ENCODE data around the gene MCAM.
A peak's percentile ranks its signal among the peaks of the same experiment; 100 is the strongest.

The MCAM gene

DNA sequence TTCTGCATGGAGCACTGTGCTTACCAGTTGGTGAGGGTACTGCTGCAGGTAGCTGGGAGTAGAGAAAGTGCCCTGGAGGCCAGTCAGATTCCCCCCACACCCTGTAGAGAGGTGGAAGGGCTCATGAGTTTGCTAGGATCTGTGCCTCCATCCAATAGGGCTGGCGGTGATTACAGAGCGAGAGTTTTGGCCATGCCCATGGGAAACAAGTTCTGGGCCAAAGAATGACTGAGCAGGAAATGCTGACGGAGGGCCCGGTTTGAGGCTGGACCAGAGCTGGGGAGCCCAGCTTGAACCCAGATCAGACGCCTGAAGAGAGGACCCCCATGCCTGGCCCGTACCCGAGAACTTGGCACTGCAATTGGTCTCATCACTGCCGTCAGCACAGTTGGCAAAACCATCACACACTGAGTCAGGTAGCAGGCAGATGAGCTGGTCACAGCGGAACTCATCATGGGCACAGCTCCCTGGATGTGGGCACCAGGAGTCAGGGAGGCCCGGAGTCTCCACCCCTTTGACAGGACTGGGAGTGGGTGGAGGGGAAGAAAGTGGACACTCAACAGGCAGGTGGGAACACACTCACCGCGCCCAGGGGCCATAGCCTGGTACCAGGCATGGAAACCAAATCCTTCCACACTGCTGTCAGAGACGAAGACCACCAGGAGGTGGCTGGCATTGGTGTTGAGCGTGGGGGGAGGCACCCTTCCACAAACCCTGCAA, 27.5 kb upstream of the MCAM start:
- no peak for DNase-seq

GRCh38 chr11:119343726-119344125, 26.8 kb upstream of the MCAM start:
- DNase-seq, result no peak

DNA sequence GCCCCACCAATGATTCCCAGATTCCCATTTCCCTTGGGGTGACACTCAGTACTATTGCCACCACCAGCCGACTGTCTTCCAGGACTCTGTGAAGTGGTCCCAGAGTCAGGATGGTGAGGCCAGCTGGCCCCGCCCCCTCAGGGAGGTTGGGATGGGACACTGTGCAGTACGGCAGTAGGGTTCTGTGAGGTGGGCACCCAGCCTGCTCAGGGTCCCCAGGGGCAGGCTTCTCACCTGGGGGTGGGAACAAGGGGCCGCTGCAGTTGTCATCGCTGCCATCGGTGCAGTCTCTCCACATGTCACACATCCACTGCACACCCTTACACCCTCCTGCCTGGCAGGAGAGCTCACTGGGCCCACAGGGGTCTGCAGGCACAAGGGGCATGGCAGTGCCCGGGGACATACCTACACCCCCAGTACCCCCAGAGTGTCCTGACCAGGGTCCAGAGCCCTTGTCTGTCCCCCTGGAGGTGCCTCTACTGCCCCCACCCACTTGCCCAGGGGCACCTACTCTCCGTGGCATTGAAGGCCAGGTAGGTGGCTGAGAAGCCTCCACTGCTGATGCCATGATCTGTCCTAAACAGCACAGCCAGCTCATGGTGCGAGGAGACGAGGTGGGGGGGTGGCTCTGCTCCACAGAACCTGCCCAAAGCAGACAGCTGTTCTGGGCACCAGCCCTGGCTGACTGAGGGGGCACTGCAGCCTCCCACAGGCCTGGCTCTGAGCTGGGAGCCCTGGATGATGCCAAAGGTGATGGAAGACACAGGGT, 25.6 kb upstream of the MCAM start:
- no peak for DNase-seq

- DNase-seq, result no peak
Measured at GRCh38 chr11:119342023-119342300, 25.0 kb upstream of the MCAM start.

DNA sequence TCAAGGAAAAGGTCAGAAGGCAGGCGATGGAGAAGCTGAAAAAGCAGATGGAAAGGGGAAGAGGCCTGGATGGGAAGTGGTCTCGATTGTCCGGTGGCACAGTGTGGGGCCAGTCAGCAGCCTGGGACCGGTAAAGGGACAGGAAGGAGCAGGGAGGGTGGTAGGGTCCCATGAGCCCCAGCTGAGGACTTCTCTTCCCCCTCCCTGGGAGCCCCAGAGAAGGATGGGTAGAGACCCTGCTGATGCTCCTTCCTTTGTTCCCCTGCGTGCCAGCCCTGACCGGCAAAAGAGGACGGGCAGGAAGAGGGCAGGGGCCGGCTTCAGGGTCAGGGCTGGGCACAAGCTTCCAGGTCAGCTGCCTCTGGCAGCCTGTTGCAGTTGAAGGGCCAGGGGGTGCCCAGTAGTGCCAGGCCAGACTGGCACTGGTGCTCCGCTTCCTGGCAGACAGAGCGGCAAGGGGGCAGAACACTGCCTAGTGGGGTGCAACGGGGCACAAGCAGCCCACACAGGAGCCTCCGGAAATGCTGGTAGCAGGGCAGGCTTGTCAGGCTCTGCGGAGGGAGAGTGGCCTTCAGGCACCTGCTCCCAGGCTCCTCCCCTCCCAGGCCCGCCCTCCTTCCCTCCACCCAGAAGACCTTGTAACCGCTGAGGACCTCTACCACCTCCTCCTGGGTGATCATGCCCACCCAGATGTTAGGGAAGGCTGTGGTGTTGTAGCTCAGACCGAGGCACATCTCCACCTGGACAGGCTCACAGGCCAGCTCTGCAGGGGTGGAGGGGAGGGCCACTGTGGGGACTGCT, 24.5 kb upstream of the MCAM start:
- no peak for DNase-seq

DNA sequence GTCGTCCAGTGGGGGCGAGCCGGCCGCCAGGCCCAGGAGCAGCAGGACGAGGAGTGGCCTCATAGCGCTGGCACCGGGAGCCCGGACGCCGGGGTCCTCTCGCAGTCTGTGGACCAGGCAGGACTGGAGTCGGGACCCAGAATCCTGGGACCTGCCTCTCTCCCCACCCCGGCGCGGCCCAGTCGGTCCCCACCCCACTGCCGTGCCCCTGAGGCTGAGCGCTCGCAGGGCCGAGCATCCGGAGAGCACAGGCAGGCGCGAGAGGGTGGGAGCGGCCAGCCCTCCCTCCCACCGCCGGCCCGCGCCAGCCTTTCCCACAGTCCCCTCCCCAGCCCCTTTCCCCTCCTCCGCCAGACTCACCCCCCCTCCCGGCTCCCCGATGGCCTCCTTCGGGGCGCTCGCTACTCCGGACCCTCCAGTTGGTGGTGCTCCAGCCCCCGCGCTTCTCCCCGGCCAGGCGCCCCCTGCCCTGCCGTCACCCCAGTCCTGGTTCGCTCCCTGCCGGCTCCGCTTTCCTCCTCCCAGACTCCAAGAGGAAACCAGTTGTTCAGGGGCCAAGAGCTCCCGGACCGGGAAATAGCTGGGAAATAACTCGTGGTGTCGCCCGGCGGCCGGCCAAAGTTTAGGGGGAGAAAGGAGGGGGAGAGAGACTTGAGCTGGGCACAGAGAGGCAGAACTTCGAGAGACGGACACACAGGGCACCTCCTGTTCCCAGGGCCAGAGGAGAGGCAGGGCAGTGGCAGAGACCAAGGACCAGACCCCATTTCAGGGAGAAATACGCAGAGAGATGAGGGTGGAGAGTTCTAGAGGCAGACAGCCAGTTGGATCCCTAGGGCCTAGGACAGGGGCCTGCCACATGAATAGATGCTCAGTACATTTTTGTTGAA, 23.6 kb upstream of the MCAM start, which contains the start of gene C1QTNF5:
Gene C1QTNF5, minus strand, starts transcription at position 549 of the 887 bp plus-strand sequence. Its CDS starts 486 bp downstream, at position 63.
- peak; percentile 72 for DNase-seq

- peak; percentile 64 for DNase-seq
Measured at GRCh38 chr11:119339589-119340334, 22.8 kb upstream of the MCAM start.

GRCh38 chr11:119338965-119339588, 22.1 kb upstream of the MCAM start:
- no peak for DNase-seq

DNA sequence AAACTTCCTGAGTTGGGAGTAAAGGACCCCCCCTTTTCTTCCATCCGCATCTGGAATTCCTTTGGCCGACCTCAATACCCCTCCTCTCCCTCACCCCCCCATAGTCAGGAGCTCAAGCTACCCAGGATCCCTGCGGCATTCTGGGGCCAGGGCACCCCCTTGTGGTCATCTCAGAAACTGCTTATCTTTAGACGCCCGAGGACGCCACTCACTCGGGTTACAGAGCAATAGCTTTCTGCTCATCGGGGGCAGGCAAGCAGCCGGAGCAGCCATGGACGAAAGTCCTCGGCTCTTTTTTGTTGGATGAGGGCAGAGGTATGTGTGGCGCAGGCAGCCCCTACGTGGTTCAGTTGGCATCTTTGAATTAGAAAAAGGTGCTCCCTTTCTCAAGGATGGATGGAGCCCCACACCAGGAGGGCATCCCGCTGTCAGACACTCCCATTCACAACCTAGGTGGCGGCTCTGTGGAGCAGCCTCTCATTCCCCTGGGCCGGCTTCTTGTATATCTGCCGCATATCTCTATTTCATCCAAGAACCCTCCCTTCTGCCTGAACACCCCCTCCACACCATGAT, 21.5 kb upstream of the MCAM start:
- peak; percentile 86 for DNase-seq

DNA sequence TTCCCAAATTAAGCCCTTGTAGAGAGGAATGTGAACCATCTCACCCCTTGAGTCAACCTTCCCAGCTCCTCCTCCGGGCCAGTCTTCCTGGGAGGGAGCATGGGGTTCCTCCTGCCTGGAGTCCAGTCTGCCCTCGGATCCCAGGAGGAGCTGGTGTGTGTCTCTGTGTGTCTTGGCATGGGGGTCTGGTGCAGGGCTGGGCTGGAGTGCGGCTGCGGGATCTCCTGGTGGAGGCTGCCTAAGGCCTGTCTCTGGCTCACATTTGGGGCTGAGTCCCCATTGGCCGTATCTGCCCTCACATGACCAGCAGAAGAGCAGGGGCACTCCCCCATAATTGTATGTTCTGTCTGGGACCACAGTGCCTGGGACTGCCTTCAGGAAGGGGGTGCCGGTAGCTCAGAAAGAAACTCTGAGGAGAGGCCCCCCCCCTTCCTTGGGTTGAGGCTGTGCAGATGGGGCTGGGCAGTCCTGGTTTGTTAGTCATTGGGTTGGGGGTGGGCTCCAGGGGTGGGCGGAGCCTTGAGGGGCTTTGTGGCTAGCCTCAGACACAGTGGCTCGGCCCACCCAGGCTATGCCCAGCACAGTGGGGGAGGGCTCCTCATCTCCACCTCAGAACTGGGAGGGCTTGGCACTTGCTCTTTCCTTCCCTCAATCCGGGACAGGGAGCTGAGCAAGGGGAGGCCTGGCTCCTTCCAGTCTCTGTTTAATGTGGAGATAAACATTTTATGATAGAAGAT, 20.8 kb upstream of the MCAM start:
- DNase-seq, result peak; percentile 83

DNA sequence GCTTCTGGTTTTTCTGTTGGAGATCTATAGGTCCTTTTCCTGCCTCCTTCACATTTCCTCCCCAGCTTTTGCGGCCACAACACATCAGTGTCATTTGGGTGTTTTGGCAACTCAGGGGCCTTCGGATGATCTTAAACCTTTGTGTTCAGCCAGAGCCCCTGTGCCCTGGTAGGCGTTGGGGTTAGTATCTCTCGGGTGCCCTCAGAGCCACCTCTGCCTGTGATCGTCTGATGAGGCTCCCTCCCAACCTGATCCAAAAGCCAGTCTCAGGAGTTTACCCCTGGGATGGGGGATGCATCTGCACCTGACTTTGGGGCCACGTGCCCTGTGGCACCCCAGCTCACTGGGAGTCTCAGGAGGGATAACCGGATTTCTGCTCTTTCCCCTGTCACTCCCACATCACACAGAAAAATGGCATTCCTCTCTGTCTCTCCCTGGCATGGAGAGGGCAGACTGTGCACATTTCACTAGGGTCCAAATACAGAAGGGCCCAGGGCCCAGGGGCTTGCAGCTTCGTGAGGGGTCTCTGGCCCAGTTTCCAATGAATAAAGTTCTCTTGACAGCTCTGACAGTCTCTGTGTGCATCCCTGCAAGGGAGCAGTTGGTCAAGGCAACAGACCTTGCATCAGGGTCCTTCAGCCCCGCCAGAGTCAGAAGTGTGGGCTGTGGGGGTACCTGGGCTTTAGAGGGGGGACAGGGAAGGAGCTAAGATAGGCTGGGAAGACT, 20.0 kb upstream of the MCAM start:
- DNase-seq, result no peak

GRCh38 chr11:119335655-119336543, 19.0 kb upstream of the MCAM start:
- DNase-seq, result no peak

- DNase-seq, result no peak
Measured at GRCh38 chr11:119335091-119335654, 18.2 kb upstream of the MCAM start.

- DNase-seq, result peak; percentile 99
Measured at GRCh38 chr11:119334174-119334930, 17.4 kb upstream of the MCAM start, which contains the start of gene RNF26. TSS of gene RNF26 (plus strand) at chr11:119334527. CDS start at chr11:119335123, 596 bp downstream.

GRCh38 chr11:119332111-119332765, 15.3 kb upstream of the MCAM start:
- DNase-seq, result no peak

GRCh38 chr11:119330237-119330636, 13.3 kb upstream of the MCAM start:
- no peak for DNase-seq

DNA sequence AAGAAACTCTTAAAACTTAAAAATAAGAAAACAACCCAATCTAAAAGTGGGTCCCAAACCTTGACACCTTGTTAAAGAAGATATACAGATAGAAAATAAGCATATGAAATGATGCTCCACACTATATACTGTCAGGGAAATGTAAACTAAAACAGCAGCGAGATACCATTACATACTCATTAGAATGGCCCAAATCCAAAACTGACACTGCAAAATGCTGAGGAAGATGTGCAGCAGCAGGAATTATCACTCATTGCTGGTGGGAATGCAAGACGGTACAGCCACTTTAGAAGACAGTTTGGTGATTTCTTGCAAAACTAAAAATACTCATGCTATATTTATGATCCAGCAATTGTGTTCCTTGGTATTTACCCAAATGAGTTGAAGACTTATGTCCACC, 12.4 kb upstream of the MCAM start:
- DNase-seq, result no peak

Measured in EL (cell line).